K562 (cell line): Measurements from ENCODE around the gene PSME1. TPM values are rescaled to one million over a fixed set of nuclear protein-coding genes. Genes with fewer than 3 reads are reported as not detected.
A peak's percentile ranks its signal among the peaks of the same experiment; 100 is the strongest.

ENCODE experiments used
- ATF7 ChIP-seq: fragments of 450-650 bp; IDR thresholded peaks from 2 replicates; pipeline ENCODE4 v1.7.1; 2014; ENCODE audit warnings: mild to moderate bottlenecking, moderate library complexity
- CCNT2 ChIP-seq: IDR thresholded peaks from 2 replicates; pipeline ENCODE4 v1.6.1; 2011; ENCODE audit warnings: borderline replicate concordance, low read depth, mild to moderate bottlenecking, moderate library complexity, mixed read lengths, low read length; ENCODE audit not compliant: insufficient read length; ENCODE audit errors: extremely low read depth
- CHD2 ChIP-seq: IDR thresholded peaks from 2 replicates; pipeline ENCODE4 v1.6.1; 2011; ENCODE audit warnings: low read depth, low read length
- HDAC6 ChIP-seq: IDR thresholded peaks from 2 replicates; pipeline ENCODE4 v1.6.1; 2012; ENCODE audit warnings: low read depth, mild to moderate bottlenecking, control low read depth, inconsistent platforms, low read length, moderate library complexity
- HNRNPK ChIP-seq: fragments of 200-400 bp; formaldehyde crosslinking; IDR thresholded peaks from one replicate; pipeline ENCODE4 v1.6.1; 2018; ENCODE audit warnings: mild to moderate bottlenecking, low read depth, low read length; ENCODE audit not compliant: poor library complexity, severe bottlenecking
- POLR2H ChIP-seq: IDR thresholded peaks from 2 replicates; pipeline ENCODE4 v1.6.1; 2016; ENCODE audit warnings: missing genetic modification characterization, low read depth, mild to moderate bottlenecking, control low read depth, missing compliant biosample characterization, moderate library complexity
- POU5F1 ChIP-seq: fragments of 150-350 bp; IDR thresholded peaks from 2 replicates; pipeline ENCODE4 v1.6.1; 2014; ENCODE audit warnings: borderline replicate concordance, low read length, low read depth, mild to moderate bottlenecking; ENCODE audit not compliant: partially characterized antibody
- RBFOX2 ChIP-seq: fragments of 200-400 bp; formaldehyde crosslinking; IDR thresholded peaks from 2 replicates; pipeline ENCODE4 v1.6.1; 2017; ENCODE audit warnings: low read depth, mild to moderate bottlenecking, low read length, moderate library complexity
- SP2 ChIP-seq: IDR thresholded peaks from 2 replicates; pipeline ENCODE4 v1.6.1; 2011; ENCODE audit warnings: mild to moderate bottlenecking, low read depth, low read length, moderate library complexity; ENCODE audit not compliant: poor library complexity, severe bottlenecking; ENCODE audit errors: extremely low read depth
- TCF3 ChIP-seq: sonication (generic); formaldehyde crosslinking; IDR thresholded peaks from 2 replicates; pipeline ENCODE4 v1.4.0; 2020; ENCODE audit warnings: mild to moderate bottlenecking, missing genetic modification reagents
- U2AF1 ChIP-seq: fragments of 200-400 bp; formaldehyde crosslinking; optimal IDR thresholded peaks from 2 replicates; pipeline ENCODE3; 2017; ENCODE audit warnings: mild to moderate bottlenecking, low read depth, low read length, moderate library complexity
- ZC3H4 ChIP-seq: sonication (generic); formaldehyde crosslinking; IDR thresholded peaks from 2 replicates; pipeline ENCODE4 v1.9.0; 2021; ENCODE audit warnings: missing genetic modification reagents, borderline replicate concordance
- ZNF217 ChIP-seq: sonication (generic); formaldehyde crosslinking; IDR thresholded peaks from 2 replicates; pipeline ENCODE4 v1.8.0; 2022; ENCODE audit warnings: mild to moderate bottlenecking, missing genetic modification reagents
- ZNF764 ChIP-seq: fragments of 250-450 bp; sonication (Bioruptor Pico); IDR thresholded peaks from 2 replicates; pipeline ENCODE4 v1.4.0; 2020; ENCODE audit warnings: low read depth, mild to moderate bottlenecking, moderate library complexity
- polyA plus RNA-seq, 8 experiments: library from polyadenylated mRNA; depleted of rRNA in 4 of 8; stranded (reverse) in 5 of 8; unstranded in 3 of 8; fragments of >200 nt; fragmentation: Nextera tagmentation in 2 of 8; fragmentation: Illumina TruSeq in 1 of 8; extraction: Ambion mirVana in 2 of 8; extraction: Trizol in 1 of 8; gene quantifications; 2 replicates each; pipeline versions ENCODE4 v1.2.1 to v1.2.3, GENCODE V29; 2011 to 2014; ENCODE audit warnings: inconsistent platforms in 1 of 8, missing spikeins in 1 of 8
- total RNA-seq, 7 experiments: library from RNA; depleted of rRNA in 6 of 7; stranded (reverse); fragments of >200 nt in 6 of 7; fragmentation: Illumina TruSeq in 2 of 7; extraction: Trizol in 2 of 7; gene quantifications; 2 replicates each; pipeline versions ENCODE4 v1.2.1 to v1.2.3, GENCODE V29; 2011 to 2021; ENCODE audit warnings: low replicate concordance in 1 of 7
- TF ChIP-seq, protein P1 (sequence below), 2 experiments: fragments of 450-650 bp in 1 of 2; sonication (generic) in 1 of 2; formaldehyde crosslinking in 1 of 2; IDR thresholded peaks; 2 replicates each; pipeline versions ENCODE4 v1.7.1 to v1.9.0; 2016 to 2022; ENCODE audit warnings: inconsistent platforms in 1 of 2, mild to moderate bottlenecking in 1 of 2, missing genetic modification reagents in 1 of 2
- TF ChIP-seq, protein P2 (sequence below): fragments of 450-650 bp; IDR thresholded peaks from 2 replicates; pipeline ENCODE4 v1.6.1; 2016; ENCODE audit warnings: low read depth, mild to moderate bottlenecking, moderate library complexity
- TF ChIP-seq, protein P3 (sequence below): sonication (generic); formaldehyde crosslinking; IDR thresholded peaks from 2 replicates; pipeline ENCODE4 v1.8.1; 2023; ENCODE audit warnings: mild to moderate bottlenecking, missing genetic modification reagents, moderate library complexity

Gene PSME1
- total and polyA plus RNA-seq, 9 of the 15 experiments (the other 6 are each of a cell fraction or from before 2014, with no cell fraction given), result 20.3 to 180 (median 67.5) TPM

DNA sequence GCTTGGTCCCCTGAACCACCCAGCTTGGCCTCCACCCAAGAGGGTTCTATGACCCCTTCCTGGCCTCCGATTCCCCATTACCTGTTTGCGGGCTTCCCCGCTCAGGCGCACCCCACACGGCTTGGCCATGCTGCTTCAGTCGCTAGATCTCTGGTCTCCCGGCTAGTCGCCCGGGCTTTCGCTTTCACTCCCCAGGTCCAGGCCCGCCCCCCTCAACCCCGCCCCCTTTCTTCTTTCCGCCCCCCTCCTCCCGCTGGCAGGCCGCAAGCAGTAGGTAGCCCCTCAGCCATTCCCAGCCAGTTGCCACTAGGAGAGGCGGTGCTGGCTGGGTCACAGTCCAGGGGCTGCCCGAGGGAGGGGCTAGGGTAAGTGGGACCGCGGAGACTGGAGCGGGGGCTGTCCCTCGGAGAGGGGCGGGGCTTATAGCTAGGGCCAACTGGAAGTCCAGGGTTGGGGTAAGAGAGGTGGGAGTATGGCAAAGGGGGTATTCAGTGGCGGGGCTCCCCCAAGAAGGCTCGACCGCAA, 10.5 kb downstream of the PSME1 start, which contains the start of gene PSME2 (continued):
- TF ChIP-seq CCNT2 (no peak), HDAC6 (no peak), U2AF1 (no peak), ZNF217 (CRISPR knock-in tag) (no peak), ZNF764 (CRISPR knock-in tag) (no peak), ATF7 (0 out of 2 replicates have a peak, but pooled peaks have one; percentile 9), POU5F1 (no peak), SP2 (no peak), TCF3 (CRISPR knock-in tag) (no peak), POLR2H (no peak), HNRNPK (no peak), CHD2 (no peak), RBFOX2 (0 out of 2 replicates have a peak, but pooled peaks have one; percentile 8), ZC3H4 (CRISPR knock-in tag) (no peak)
- TF ChIP-seq, protein P1, sequence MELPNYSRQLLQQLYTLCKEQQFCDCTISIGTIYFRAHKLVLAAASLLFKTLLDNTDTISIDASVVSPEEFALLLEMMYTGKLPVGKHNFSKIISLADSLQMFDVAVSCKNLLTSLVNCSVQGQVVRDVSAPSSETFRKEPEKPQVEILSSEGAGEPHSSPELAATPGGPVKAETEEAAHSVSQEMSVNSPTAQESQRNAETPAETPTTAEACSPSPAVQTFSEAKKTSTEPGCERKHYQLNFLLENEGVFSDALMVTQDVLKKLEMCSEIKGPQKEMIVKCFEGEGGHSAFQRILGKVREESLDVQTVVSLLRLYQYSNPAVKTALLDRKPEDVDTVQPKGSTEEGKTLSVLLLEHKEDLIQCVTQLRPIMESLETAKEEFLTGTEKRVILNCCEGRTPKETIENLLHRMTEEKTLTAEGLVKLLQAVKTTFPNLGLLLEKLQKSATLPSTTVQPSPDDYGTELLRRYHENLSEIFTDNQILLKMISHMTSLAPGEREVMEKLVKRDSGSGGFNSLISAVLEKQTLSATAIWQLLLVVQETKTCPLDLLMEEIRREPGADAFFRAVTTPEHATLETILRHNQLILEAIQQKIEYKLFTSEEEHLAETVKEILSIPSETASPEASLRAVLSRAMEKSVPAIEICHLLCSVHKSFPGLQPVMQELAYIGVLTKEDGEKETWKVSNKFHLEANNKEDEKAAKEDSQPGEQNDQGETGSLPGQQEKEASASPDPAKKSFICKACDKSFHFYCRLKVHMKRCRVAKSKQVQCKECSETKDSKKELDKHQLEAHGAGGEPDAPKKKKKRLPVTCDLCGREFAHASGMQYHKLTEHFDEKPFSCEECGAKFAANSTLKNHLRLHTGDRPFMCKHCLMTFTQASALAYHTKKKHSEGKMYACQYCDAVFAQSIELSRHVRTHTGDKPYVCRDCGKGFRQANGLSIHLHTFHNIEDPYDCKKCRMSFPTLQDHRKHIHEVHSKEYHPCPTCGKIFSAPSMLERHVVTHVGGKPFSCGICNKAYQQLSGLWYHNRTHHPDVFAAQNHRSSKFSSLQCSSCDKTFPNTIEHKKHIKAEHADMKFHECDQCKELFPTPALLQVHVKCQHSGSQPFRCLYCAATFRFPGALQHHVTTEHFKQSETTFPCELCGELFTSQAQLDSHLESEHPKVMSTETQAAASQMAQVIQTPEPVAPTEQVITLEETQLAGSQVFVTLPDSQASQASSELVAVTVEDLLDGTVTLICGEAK (IDR thresholded peaks at IDR 0.05), result no peak
- TF ChIP-seq, protein P1 (CRISPR knock-in tag; IDR thresholded peaks at IDR 0.05), result no peak
- TF ChIP-seq, protein P2, sequence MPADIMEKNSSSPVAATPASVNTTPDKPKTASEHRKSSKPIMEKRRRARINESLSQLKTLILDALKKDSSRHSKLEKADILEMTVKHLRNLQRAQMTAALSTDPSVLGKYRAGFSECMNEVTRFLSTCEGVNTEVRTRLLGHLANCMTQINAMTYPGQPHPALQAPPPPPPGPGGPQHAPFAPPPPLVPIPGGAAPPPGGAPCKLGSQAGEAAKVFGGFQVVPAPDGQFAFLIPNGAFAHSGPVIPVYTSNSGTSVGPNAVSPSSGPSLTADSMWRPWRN, result 0 out of 2 replicates have a peak, but pooled peaks have one; percentile 10
- TF ChIP-seq, protein P3, sequence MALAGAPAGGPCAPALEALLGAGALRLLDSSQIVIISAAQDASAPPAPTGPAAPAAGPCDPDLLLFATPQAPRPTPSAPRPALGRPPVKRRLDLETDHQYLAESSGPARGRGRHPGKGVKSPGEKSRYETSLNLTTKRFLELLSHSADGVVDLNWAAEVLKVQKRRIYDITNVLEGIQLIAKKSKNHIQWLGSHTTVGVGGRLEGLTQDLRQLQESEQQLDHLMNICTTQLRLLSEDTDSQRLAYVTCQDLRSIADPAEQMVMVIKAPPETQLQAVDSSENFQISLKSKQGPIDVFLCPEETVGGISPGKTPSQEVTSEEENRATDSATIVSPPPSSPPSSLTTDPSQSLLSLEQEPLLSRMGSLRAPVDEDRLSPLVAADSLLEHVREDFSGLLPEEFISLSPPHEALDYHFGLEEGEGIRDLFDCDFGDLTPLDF, result no peak
